Hepatocyte (in vitro differentiated cells): ENCODE results near the gene SRM.

Experiments
- CTCF ChIP-seq: fragments of 200-600 bp; sonication (generic); IDR thresholded peaks from 2 replicates; pipeline ENCODE4 v1.5.1; 2016; ENCODE audit warnings: antibody characterized with exemption, mild to moderate bottlenecking; ENCODE audit not compliant: poor library complexity
- EZH2phosphoT487 ChIP-seq: fragments of 200-600 bp; sonication (generic); IDR thresholded peaks from one replicate; pipeline ENCODE4 v1.6.1; 2018; ENCODE audit warnings: antibody characterized with exemption, mild to moderate bottlenecking, low read depth, moderate library complexity; ENCODE audit not compliant: unreplicated experiment, severe bottlenecking

DNA sequence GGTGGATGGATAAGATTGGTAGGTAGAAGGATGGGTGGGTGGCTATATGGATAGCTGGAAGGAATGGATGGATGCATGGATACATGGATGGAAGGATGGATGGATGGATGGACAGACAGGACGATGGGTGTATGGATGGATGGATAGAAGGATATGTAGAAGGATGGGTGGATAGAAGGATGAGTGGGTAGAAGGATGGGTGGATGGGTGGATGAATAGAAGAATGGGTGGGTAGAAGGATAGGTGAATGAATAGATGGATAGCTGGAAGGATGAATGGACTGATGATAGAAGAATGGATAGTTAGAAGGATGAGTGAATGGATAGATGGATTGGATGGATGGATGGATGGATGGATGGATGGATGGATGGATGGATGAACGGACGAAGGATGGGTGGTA is 17.8 kb downstream of the SRM start:
- TF ChIP-seq CTCF: no peak
- TF ChIP-seq EZH2phosphoT487: no peak
